Retinal pigment epithelial cell (primary cell): ENCODE results near the gene SLC29A1.

Experiments
- DNase-seq: peaks from one replicate; pipeline ENCODE4 v3.0.0-alpha.2; 2010; ENCODE audit warnings: low read depth
- H3K4me3 ChIP-seq: 2 replicates; pipeline ENCODE4 v1.5.1; 2011; ENCODE audit warnings: mild to moderate bottlenecking, low read length, control low read depth, moderate library complexity
- TF ChIP-seq, protein P1 (sequence below): conservative IDR thresholded peaks from 2 replicates; pipeline ENCODE4 v1.5.1; 2011; ENCODE audit warnings: low read depth, low read length, control low read depth, inconsistent platforms

SLC29A1 gene

GRCh38 chr6:44223319-44224028 lies at the start of gene SLC29A1:
Gene SLC29A1, plus strand, starts transcription at chr6:44223595. Its CDS starts 3,719 bp downstream, at chr6:44227314.
- TF ChIP-seq, protein P1, sequence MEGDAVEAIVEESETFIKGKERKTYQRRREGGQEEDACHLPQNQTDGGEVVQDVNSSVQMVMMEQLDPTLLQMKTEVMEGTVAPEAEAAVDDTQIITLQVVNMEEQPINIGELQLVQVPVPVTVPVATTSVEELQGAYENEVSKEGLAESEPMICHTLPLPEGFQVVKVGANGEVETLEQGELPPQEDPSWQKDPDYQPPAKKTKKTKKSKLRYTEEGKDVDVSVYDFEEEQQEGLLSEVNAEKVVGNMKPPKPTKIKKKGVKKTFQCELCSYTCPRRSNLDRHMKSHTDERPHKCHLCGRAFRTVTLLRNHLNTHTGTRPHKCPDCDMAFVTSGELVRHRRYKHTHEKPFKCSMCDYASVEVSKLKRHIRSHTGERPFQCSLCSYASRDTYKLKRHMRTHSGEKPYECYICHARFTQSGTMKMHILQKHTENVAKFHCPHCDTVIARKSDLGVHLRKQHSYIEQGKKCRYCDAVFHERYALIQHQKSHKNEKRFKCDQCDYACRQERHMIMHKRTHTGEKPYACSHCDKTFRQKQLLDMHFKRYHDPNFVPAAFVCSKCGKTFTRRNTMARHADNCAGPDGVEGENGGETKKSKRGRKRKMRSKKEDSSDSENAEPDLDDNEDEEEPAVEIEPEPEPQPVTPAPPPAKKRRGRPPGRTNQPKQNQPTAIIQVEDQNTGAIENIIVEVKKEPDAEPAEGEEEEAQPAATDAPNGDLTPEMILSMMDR: peak; percentile 2
- peak within 1 kb of the TSS; percentile 52 for H3K4me3 ChIP-seq
- no peak for DNase-seq

DNA sequence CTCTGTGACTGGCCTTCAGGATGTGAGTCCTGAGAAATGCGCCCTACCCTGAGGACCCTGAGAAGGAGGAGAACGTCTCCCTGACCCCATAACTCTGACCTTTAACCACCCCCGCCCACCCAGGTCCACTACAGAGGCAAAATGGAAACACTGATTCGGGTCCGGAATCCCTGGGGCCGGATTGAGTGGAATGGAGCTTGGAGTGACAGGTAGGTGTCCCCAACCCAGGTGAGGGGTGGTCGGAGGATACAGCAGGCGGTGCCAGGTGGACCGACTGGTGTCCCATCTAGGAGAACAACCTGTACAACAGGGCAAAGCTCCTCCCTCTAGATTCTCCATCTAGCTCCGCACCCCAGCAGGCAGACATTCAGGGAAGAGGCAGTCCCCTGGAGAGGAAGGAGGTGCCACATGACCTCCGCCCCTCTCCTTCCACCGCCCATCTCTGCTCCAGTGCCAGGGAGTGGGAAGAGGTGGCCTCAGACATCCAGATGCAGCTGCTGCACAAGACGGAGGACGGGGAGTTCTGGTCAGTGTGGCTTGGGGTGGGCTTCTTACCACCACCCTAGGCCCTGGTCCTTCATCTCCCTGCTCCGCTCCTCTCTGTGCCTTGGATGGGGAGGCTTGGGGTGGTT lies 47.1 kb upstream of the SLC29A1 start:
- H3K4me3 ChIP-seq: no peak overlapping the region
- TF ChIP-seq, protein P1: no peak
- DNase-seq: no peak

DNA sequence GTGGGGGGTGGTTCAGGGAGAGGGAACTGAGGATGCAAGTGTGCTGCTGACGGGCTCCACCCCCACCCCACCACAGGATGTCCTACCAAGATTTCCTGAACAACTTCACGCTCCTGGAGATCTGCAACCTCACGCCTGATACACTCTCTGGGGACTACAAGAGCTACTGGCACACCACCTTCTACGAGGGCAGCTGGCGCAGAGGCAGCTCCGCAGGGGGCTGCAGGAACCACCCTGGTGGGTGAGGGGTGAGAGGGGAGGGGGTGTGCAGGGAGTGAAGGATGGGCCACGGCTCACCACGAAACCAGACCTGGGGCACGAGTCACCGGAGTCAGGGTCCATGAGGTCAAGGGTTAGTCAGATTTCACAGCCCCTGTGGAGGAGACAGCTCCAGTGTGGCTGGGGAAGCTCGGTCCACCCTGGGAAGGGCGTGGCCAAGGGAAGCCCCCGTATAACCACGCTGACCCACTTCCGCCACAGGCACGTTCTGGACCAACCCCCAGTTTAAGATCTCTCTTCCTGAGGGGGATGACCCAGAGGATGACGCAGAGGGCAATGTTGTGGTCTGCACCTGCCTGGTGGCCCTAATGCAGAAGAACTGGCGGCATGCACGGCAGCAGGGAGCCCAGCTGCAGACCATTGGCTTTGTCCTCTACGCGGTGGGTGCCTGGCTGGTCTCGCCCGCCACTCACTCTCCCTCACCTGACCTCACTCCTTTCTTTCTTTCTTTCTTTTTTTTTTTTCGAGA lies 46.5 kb upstream of the SLC29A1 start:
- TF ChIP-seq, protein P1: no peak
- no peak overlapping the region for H3K4me3 ChIP-seq
- no peak for DNase-seq

DNA sequence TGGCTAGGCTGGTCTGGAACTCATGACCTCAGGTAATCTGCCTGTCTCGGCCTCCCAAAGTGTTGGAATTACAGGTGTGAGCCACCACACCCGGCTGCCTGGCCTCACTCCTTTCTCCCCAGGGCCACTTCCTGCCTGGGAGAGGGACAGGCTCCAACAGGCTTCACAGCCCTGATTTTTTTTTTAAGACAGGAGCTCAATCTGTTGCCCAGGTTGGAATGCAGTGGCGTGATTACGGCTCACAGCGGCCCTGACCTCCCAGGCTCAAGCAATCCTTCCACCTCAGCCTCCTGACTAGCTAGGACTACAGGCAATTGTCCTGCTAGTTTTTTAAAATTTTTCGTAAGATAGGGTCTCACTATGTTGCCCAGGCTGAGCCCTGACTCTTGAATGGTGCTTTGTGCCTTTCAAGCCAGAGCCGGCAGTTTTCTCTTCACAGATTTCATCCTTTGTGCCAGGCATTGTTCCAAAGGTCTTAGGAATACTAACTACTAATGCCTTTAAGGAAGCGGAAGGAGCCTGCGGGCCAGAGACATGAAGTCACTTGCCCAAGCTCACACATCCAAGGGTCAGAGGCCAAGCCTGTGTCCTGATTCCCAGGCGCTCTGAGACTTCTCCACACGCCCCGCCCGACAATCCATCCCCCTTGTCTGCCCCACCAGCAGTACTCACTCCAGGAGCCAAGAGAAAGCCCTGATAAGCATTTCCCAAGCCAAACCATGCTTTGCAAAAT lies 45.5 kb upstream of the SLC29A1 start:
- TF ChIP-seq, protein P1: no peak
- no peak overlapping the region for H3K4me3 ChIP-seq
- DNase-seq: peak; percentile 48

DNA sequence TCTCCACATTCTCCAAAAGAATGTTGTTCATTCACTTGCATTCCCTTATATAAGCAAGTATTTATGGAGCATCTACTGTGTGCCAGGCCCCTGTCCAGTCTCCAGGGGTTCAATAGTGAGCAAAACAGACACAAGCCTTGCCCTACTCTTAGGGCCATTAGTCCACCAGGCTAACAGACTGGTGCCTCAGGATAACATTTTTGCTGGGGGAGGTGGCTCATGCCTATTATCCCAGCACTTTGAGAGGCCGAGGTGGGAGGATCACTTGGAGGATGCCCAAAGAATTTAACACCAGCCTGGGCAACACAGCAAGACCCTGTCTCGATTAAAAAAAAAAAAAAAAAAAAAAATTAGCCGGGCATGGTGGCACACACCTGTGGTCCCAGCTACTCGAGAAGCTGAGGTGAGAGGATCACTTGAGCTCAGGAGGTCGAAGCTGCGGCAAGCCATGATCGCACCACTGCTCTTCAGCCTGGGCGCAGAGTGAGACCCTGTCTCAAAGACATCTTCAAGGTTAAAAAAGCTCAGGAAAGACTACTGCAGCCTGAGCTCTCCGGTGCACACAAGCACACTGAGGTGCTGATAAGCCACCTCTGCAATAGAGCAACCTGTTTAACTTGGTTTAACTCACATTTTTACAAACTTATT lies 44.8 kb upstream of the SLC29A1 start:
- TF ChIP-seq, protein P1: no peak
- H3K4me3 ChIP-seq: no peak overlapping the region
- no peak for DNase-seq

- no peak overlapping the region for H3K4me3 ChIP-seq
- TF ChIP-seq, protein P1: no peak
- DNase-seq: no peak
These were observed 44.3 kb upstream of the SLC29A1 start for GRCh38 chr6:44179072-44179536.
